ENCODE results near the gene SSBP2. TPM values are rescaled to one million over a fixed set of nuclear protein-coding genes. Genes with fewer than 3 reads are reported as not detected.
"Not testable (repeated sequence)": the region's sequence is repeated elsewhere in the genome, so short reads cannot be mapped to it uniquely, and the experiment has no call there.

Gene SSBP2
- total and polyA plus RNA-seq, 2 donors from 2014 or later: 17.0 to 57.1 TPM

DNA sequence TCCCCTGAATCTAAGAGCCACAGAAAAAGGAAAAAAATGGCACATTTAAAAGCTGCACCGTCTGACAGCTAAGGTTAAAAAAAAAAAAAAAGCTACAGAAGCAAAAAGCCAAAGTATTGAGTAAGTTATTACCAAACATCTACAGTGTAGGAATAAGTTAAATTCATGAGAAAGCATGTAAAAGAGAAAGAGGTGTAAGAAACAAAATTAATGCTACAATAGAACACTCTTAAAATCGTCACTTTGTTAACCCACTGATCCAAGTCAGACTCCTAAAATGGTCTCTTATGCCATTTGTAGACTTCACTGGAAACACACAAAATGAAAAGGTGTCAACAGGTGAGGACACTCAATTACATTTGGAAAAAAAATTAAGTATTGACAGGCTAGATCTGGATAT lies 120.2 kb downstream of the SSBP2 start:
- no peak overlapping the region for H3K27ac ChIP-seq (ENCODE audit: low read depth in 2 of 2, low read length in 2 of 2)
- no peak overlapping the region for H3K9ac ChIP-seq (ENCODE audit: low read length in 3 of 3)
- no peak overlapping the region for H3K4me3 ChIP-seq (ENCODE audit: low read length in 3 of 3)
- DNase-seq (no peak), FAIRE-seq (no peak)
- no peaks in the 10 kb centered on the region for H3K4me1 ChIP-seq (ENCODE audit: control insufficient read depth in 2 of 3, insufficient read depth in 2 of 3, low read depth in 1 of 3, low read length in 3 of 3)
- H3K27me3 ChIP-seq (ENCODE audit: control insufficient read depth, insufficient read depth, low read length): no peaks in the 10 kb centered on the region
- no peaks in the 10 kb centered on the region for H3K9me3 ChIP-seq (ENCODE audit: control insufficient read depth in 2 of 3, insufficient read depth in 1 of 3, low read length in 3 of 3)
- TF ChIP-seq, protein P1, sequence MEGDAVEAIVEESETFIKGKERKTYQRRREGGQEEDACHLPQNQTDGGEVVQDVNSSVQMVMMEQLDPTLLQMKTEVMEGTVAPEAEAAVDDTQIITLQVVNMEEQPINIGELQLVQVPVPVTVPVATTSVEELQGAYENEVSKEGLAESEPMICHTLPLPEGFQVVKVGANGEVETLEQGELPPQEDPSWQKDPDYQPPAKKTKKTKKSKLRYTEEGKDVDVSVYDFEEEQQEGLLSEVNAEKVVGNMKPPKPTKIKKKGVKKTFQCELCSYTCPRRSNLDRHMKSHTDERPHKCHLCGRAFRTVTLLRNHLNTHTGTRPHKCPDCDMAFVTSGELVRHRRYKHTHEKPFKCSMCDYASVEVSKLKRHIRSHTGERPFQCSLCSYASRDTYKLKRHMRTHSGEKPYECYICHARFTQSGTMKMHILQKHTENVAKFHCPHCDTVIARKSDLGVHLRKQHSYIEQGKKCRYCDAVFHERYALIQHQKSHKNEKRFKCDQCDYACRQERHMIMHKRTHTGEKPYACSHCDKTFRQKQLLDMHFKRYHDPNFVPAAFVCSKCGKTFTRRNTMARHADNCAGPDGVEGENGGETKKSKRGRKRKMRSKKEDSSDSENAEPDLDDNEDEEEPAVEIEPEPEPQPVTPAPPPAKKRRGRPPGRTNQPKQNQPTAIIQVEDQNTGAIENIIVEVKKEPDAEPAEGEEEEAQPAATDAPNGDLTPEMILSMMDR (IDR thresholded peaks at IDR 0.05; ENCODE audit: borderline replicate concordance, extremely low read depth, insufficient read depth): no peak
- H3K36me3 ChIP-seq (ENCODE audit: control insufficient read depth in 2 of 3, insufficient read depth in 3 of 3, low read length in 3 of 3): no peaks in the 10 kb centered on the region
- intact Hi-C loops (cut with DNase I): no loop called here

DNA sequence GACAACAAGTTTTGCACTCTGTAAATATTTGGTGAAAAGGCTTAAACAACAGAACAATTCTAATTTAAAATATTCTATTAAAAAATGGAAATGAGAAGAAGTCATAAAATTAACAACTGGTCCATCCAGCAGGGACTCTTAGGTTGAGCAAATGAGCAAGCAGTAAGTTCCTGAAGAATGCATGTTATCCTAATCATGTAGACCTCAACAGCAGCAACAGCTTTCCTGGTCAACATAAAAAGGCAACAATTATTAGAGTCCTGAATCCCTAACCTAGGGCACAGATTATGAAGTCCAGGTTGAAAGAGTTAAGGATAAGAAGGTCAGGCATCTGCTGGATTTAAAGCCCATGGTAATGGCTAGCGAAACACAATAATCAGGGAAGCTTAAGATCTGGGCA lies 120.9 kb downstream of the SSBP2 start:
- H3K27me3 ChIP-seq (ENCODE audit: control insufficient read depth, insufficient read depth, low read length): no peaks in the 10 kb centered on the region
- FAIRE-seq (no peak), DNase-seq (no peak)
- H3K9me3 ChIP-seq (ENCODE audit: control insufficient read depth in 2 of 3, insufficient read depth in 1 of 3, low read length in 3 of 3): no peaks in the 10 kb centered on the region
- H3K27ac ChIP-seq (ENCODE audit: low read depth in 2 of 2, low read length in 2 of 2): no peak overlapping the region
- intact Hi-C loops (cut with DNase I): no loop called here
- no peaks in the 10 kb centered on the region for H3K4me1 ChIP-seq (ENCODE audit: control insufficient read depth in 2 of 3, insufficient read depth in 2 of 3, low read depth in 1 of 3, low read length in 3 of 3)
- H3K4me3 ChIP-seq (ENCODE audit: low read length in 3 of 3): no peak overlapping the region
- no peaks in the 10 kb centered on the region for H3K36me3 ChIP-seq (ENCODE audit: control insufficient read depth in 2 of 3, insufficient read depth in 3 of 3, low read length in 3 of 3)
- no peak overlapping the region for H3K9ac ChIP-seq (ENCODE audit: low read length in 3 of 3)
- TF ChIP-seq, protein P1 (IDR thresholded peaks at IDR 0.05; ENCODE audit: borderline replicate concordance, extremely low read depth, insufficient read depth): no peak

DNA sequence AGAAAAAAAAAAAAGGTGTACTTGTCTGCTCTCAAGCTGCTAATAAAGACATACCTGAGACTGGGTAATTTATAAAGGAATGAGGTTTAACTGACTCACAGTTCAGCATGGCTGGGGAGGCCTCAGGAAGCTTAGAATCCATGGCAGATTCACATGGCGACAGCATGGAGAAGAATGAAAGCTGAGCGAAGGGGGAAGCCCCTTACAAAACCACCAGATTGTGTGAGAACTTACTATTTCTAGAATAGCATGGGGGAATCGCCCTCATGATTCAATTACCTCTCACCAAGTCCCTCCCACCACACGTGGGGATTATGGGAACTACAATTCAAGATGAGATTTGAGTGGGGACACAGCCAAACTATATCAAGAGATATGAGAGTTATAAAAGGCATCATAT lies 122.8 kb downstream of the SSBP2 start:
- H3K27me3 ChIP-seq (ENCODE audit: control insufficient read depth, insufficient read depth, low read length); H3K4me1 ChIP-seq (ENCODE audit: control insufficient read depth in 2 of 3, insufficient read depth in 2 of 3, low read depth in 1 of 3, low read length in 3 of 3); H3K36me3 ChIP-seq (ENCODE audit: control insufficient read depth in 2 of 3, insufficient read depth in 3 of 3, low read length in 3 of 3); H3K4me3 ChIP-seq (ENCODE audit: low read length in 3 of 3); H3K9me3 ChIP-seq (ENCODE audit: control insufficient read depth in 2 of 3, insufficient read depth in 1 of 3, low read length in 3 of 3); H3K9ac ChIP-seq (ENCODE audit: low read length in 3 of 3); FAIRE-seq; DNase-seq; intact Hi-C loops (cut with DNase I); H3K27ac ChIP-seq (ENCODE audit: low read depth in 2 of 2, low read length in 2 of 2): not testable (repeated sequence)

DNA sequence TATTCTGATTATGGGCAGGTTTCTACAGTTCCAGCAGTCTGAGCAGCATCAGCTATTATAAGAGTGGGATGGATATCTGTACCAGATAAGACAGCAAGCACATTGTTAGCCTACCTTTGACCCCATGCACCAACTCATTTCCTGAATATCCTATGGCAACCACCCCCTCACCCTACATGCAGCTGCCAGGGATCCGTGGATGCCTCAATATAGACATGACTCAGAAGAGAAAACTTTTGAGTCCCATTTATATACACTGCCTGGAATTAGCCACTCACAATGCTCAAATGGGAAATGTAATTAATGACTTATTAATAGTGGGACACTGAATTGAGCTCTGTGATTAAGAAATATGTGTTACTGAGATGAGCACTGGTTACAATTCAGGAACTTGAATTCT lies 124.4 kb downstream of the SSBP2 start:
- no peak overlapping the region for H3K27ac ChIP-seq (ENCODE audit: low read depth in 2 of 2, low read length in 2 of 2)
- H3K36me3 ChIP-seq (ENCODE audit: control insufficient read depth in 2 of 3, insufficient read depth in 3 of 3, low read length in 3 of 3): no peaks in the 10 kb centered on the region
- no peaks in the 10 kb centered on the region for H3K9me3 ChIP-seq (ENCODE audit: control insufficient read depth in 2 of 3, insufficient read depth in 1 of 3, low read length in 3 of 3)
- TF ChIP-seq, protein P1 (IDR thresholded peaks at IDR 0.05; ENCODE audit: borderline replicate concordance, extremely low read depth, insufficient read depth): no peak
- intact Hi-C loops (cut with DNase I): no loop called here
- H3K4me3 ChIP-seq (ENCODE audit: low read length in 3 of 3): no peak overlapping the region
- DNase-seq (peak in 1 of 5 donors; percentile 7), FAIRE-seq (no peak)
- no peaks in the 10 kb centered on the region for H3K27me3 ChIP-seq (ENCODE audit: control insufficient read depth, insufficient read depth, low read length)
- H3K9ac ChIP-seq (ENCODE audit: low read length in 3 of 3): no peak overlapping the region
- no peaks in the 10 kb centered on the region for H3K4me1 ChIP-seq (ENCODE audit: control insufficient read depth in 2 of 3, insufficient read depth in 2 of 3, low read depth in 1 of 3, low read length in 3 of 3)
